Stomach (tissue), 4 donors: ENCODE data around the gene DNAH6.

Experiments used
- CTCF ChIP-seq, 7 experiments: fragments of 450-650 bp in 4 of 7; fragments of 200-600 bp in 3 of 7; sonication (generic) in 3 of 7; IDR thresholded peaks; one replicate each; pipeline ENCODE4 v1.5.1; 2016 to 2019; ENCODE audit warnings: antibody characterized with exemption in 7 of 7, control low read depth in 2 of 7, mild to moderate bottlenecking in 1 of 7
- EP300 ChIP-seq: sonication (generic); formaldehyde crosslinking; IDR thresholded peaks from one replicate; pipeline ENCODE4 v1.6.1; 2017; ENCODE audit warnings: antibody characterized with exemption
- POLR2A ChIP-seq, 4 donors: fragments of 450-650 bp; IDR thresholded peaks; one replicate each; pipeline ENCODE4 v1.6.1; 2016; ENCODE audit warnings: antibody characterized with exemption in 4 of 4, control low read depth in 2 of 4, mild to moderate bottlenecking in 1 of 4, moderate library complexity in 1 of 4
- POLR2AphosphoS5 ChIP-seq, 3 donors: sonication (generic); formaldehyde crosslinking; IDR thresholded peaks; one replicate each; pipeline ENCODE4 v1.6.1; 2016; ENCODE audit warnings: antibody characterized with exemption in 3 of 3

- TF ChIP-seq POLR2AphosphoS5 (IDR thresholded peaks at IDR 0.05) (no peak), CTCF (IDR thresholded peaks at IDR 0.05) (no peak), EP300 (no peak), POLR2A (IDR thresholded peaks at IDR 0.05) (no peak)
These were observed 25.0 kb upstream of the DNAH6 start for GRCh38 chr2:84491256-84491655.
